Measurements from ENCODE around the gene ABCB9.

DNA sequence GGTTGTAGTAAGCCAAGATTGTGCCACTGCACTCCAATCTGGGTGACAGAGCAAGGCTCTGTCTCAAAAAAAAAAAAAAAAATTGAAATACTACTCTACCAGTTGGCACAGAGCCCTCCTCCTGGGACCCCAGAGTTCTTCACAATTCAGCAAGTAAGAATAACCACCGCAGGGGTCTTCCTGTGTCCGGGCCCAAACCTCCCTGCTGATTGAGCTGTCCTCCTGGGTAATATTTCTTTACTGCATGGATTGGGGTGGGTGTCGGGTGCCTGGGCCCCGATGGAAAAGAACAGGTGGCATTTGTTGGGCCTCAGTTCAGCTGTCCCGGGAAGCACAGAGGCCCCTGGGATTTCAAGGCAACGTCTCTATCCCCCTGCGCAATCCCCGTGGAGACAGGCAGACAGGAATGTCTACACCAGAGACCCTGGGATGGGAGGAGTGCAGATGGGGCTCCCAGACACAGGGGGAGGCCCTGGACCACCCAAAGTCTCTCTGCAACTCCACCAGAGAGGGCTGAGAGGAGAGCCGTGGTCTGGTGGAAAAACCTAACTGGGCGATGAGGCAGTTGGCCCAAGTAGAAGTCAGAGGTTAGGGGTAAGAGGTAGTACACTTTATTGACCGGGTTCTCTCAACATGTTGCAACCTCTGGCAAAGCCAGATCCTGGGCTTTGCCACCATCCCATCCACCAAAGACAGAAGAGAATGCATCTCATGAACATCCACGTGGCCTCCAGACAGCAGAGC lies 37.7 kb downstream of the ABCB9 start:
- TF ChIP-seq, protein P1, sequence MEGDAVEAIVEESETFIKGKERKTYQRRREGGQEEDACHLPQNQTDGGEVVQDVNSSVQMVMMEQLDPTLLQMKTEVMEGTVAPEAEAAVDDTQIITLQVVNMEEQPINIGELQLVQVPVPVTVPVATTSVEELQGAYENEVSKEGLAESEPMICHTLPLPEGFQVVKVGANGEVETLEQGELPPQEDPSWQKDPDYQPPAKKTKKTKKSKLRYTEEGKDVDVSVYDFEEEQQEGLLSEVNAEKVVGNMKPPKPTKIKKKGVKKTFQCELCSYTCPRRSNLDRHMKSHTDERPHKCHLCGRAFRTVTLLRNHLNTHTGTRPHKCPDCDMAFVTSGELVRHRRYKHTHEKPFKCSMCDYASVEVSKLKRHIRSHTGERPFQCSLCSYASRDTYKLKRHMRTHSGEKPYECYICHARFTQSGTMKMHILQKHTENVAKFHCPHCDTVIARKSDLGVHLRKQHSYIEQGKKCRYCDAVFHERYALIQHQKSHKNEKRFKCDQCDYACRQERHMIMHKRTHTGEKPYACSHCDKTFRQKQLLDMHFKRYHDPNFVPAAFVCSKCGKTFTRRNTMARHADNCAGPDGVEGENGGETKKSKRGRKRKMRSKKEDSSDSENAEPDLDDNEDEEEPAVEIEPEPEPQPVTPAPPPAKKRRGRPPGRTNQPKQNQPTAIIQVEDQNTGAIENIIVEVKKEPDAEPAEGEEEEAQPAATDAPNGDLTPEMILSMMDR (IDR thresholded peaks at IDR 0.05), result no peak
- TF ChIP-seq POLR2A (IDR thresholded peaks at IDR 0.05), result no peak
